Measurements from ENCODE around the gene CASK. TPM values are rescaled to one million over a fixed set of nuclear protein-coding genes. Genes with fewer than 3 reads are reported as not detected.

The CASK gene
- total RNA-seq, 1 donor from 2014 or later: 15.1 TPM

GRCh38 chrX:41589634-41590270 lies 333.6 kb downstream of the CASK start:
- no peak for DNase-seq (ENCODE audit: low read depth, low spot score)

GRCh38 chrX:41588271-41588670 lies 335.1 kb downstream of the CASK start:
- no peak for DNase-seq (ENCODE audit: low read depth, low spot score)

DNA sequence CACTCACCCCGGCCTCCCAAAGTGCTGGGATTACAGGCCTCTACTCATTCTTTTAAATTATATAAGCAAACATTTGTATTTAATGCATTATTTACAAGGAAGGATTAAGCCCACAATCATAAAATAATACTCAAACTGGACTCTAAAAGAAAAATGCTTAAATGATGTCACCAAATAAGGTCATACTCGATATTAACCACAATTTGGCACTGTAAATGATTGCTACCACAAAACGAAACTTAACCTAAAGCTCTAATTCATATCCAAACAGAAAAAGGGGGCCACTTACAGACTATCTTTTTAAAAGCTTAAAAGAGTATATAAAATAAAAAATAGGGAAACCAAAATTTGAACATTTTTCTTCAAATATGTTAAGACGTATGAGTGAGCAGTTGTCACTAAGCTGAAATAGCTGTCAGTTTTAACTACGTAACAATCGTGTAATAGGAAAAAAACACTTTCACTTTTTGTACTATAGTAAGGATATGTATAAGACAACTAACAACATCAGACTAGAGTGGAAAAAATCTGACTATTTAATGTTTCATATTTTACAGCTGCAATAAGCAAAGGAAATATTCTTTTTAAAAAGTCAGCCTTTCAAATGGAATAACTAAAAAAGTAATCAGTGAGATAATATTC lies 342.8 kb downstream of the CASK start:
- no peak for DNase-seq (ENCODE audit: low read depth, low spot score)

GRCh38 chrX:41563876-41564275 lies 359.5 kb downstream of the CASK start:
- no peak for DNase-seq (ENCODE audit: low read depth, low spot score)

DNA sequence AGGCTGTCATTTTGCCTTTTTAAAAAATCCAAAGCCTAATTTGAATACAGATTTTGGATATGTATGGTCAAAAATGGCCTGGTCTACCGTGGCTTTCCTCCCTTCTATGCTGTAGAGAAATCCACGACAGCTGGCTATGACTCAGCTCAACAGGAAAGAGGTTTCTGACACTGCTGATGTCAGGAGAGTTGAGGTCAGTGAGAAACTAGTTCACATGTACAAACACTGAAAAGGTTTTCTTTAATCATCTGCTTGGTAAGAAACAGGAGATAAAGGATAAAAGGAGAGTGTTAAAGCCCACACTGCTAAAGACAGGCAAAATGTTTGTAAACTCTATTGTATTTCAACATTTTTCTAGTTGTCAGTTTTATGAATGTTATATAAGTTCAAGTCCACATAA lies 362.3 kb downstream of the CASK start:
- peak; percentile 58 for DNase-seq (ENCODE audit: low read depth, low spot score)

- DNase-seq (ENCODE audit: low read depth, low spot score): peak; percentile 36
Observed at GRCh38 chrX:41559235-41560052, 363.9 kb downstream of the CASK start.

GRCh38 chrX:41558531-41558930 lies 364.8 kb downstream of the CASK start:
- DNase-seq (ENCODE audit: low read depth, low spot score): no peak

DNA sequence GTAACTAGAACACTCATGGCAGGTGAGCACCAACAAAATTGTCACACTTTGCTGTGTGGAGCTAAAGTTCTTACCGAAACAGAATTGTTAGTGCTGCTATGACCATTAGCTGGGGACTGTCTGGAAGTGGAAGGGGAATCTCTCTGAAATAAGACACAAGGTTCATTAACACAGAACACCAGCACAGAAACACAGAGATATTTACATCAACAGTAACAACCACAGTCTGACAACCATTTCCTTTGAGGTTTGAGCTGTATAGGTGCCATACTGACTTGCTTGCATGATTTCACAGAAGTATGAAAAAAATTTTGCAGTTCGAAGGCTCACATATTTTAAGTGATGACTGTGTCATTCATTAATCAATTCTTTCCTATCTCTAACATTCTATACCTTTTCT lies 366.4 kb downstream of the CASK start:
- DNase-seq (ENCODE audit: low read depth, low spot score): no peak

DNA sequence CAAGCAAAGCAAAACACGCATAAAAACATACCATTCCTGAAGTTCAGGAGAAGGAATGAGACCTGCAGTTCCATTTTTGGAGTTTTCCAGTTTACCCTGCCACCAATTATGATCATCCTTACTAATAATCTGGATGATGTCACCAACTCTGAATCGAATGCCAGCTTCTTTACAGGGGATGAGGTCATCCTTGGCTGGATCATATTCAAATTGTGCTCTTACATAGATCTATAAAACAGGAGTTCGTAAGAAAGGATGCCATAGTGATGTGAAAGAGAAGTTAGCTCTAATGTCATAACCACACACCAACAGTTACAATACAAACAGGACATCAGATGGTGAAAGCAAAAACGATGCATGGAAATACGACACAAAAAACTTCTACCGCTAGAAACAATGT lies 369.7 kb downstream of the CASK start:
- DNase-seq (ENCODE audit: low read depth, low spot score): no peak

GRCh38 chrX:41548411-41548810 lies 374.9 kb downstream of the CASK start:
- DNase-seq (ENCODE audit: low read depth, low spot score): no peak

DNA sequence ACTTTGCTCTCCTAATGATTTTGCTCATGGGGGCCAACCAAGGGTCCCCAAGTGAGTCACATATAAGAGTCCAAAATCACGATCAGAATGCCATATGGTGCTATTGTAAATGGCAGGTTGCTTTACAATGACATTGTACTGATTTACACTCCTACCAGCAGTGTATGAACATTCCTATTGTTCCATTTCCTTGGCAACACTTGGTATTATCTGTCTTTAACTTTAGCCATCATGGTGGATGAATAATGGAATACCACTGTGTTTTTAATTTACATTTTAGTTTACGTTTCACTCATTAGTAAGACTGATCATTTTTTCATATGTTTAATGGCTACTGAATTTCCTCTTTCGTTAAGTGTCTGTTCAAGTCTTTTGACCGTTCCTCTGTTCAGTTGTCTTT lies 379.7 kb downstream of the CASK start:
- DNase-seq (ENCODE audit: low read depth, low spot score): no peak

DNA sequence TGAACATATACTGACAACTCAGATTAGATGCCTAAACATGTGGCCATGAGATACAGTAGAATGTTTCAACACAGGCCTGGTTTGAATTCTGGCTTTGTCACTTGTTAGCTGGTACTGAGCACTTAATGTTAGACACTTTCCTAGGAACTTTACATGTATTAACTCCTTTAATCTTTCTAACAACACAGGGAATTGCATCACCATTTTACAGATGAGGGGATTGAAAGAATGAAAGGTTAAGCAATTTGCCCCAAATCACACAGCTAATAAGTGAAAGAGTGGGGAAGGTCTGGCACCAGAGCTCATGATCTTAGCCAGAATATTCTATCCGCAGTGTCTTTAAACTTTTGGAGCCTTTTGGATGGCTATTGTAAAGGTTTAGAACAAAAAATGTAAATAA lies 380.3 kb downstream of the CASK start:
- DNase-seq (ENCODE audit: low read depth, low spot score): no peak

- no peak for DNase-seq (ENCODE audit: low read depth, low spot score)
Observed at GRCh38 chrX:41542536-41542935, 380.8 kb downstream of the CASK start.

- DNase-seq (ENCODE audit: low read depth, low spot score): no peak
Observed at GRCh38 chrX:41542135-41542534, 381.2 kb downstream of the CASK start.

- DNase-seq (ENCODE audit: low read depth, low spot score): no peak
Observed at GRCh38 chrX:41541386-41541785, 382.0 kb downstream of the CASK start.

DNA sequence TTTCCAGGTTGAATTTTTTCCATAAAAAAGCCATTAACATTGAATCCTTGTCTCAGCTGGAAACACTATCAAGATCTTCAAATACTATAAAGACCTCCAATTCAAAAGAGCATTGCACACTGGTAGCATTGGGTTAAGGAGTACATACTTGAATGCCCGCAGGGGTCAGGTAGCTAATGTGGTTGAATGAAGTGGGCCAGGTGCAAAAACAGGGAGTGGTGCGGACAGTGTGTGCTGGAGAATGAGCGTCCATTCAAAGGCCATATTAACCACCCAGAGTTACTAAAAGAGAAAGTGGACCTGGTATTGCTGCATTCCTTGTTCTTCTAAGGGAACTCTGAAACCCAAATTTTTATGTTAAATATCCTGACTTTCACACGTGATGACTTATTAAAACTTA lies 384.6 kb downstream of the CASK start:
- DNase-seq (ENCODE audit: low read depth, low spot score): no peak

- DNase-seq (ENCODE audit: low read depth, low spot score): no peak
Observed at GRCh38 chrX:41530085-41530484, 393.3 kb downstream of the CASK start.

- DNase-seq (ENCODE audit: low read depth, low spot score): no peak
Observed at GRCh38 chrX:41529221-41529620, 394.1 kb downstream of the CASK start.

DNA sequence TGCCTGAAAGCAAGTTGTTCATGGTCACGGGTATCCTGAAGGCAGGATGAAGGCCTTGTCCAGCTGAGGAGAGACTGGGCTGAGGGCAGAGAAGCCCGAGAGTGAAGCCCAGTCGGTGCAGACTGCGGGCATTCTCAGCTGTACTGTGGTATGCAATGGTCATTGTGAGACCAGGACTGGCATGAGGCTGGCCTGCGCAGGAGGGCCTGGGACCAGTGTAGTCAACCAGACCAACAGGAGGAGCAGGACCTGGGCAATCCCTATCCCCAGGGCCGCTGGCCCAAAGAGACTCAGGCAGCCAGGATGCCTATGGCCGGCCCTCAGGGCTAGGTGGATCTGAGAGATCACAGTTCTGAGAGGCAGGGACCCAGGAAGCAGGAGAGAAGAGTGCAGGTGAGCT lies 394.6 kb downstream of the CASK start:
- DNase-seq (ENCODE audit: low read depth, low spot score): no peak

DNA sequence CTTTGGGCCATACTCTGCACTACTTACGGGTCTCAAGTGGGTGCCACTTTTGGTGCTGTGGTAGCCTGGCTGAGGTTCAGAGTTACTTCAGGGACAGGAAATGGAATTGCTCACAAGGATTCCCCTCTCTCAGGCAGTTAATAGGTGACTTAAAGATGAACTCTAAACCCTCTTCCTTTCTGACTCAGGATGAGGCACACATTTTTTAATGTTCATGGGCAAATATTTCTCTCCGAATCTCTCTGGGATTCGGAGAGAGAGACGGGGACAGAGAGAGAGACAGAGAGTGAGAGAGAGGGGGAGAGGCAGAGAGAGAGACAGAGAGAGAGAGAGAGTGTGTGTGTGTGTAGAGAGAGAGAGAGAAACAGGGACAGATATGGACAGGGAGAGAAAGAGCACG lies 396.4 kb downstream of the CASK start:
- no peak for DNase-seq (ENCODE audit: low read depth, low spot score)

- DNase-seq (ENCODE audit: low read depth, low spot score): no peak
Observed at GRCh38 chrX:41526271-41526670, 397.1 kb downstream of the CASK start.

- DNase-seq (ENCODE audit: low read depth, low spot score): no peak
Observed at GRCh38 chrX:41522671-41523070, 400.7 kb downstream of the CASK start.

DNA sequence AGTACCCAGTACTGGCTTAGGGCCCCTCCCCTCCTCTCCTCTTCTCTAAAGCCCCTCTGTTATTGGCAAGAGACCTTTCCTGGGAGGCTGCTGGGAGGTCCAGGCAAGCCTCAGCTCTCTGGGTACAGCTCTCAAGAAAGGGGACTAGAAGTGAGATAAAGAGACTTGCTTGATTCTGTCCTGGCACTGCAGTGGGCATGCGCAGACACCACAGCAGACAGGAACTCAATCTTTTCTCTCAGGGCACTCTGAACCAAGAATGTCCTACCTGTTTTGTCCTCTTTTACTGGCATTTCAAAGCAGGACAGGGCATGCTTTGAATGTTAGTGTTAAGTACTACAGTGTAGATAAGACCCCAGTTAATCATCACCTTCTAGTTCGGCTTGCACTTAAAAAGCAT lies 401.3 kb downstream of the CASK start:
- DNase-seq (ENCODE audit: low read depth, low spot score): no peak

All from pulmonary artery endothelial cell (primary cell).